PC-9 (cell line): ENCODE data around the gene RITA1.

Experiments
- EZH2 ChIP-seq: fragments of 200-600 bp; sonication (generic); IDR thresholded peaks from 2 replicates; pipeline ENCODE4 v1.8.0; 2017; ENCODE audit warnings: antibody characterized with exemption, low read depth
- TF ChIP-seq, protein P1 (sequence below): fragments of 200-600 bp; sonication (generic); conservative IDR thresholded peaks from 2 replicates; pipeline ENCODE4 v1.6.1; 2017; ENCODE audit warnings: mixed run types, antibody characterized with exemption, mild to moderate bottlenecking, moderate library complexity

DNA sequence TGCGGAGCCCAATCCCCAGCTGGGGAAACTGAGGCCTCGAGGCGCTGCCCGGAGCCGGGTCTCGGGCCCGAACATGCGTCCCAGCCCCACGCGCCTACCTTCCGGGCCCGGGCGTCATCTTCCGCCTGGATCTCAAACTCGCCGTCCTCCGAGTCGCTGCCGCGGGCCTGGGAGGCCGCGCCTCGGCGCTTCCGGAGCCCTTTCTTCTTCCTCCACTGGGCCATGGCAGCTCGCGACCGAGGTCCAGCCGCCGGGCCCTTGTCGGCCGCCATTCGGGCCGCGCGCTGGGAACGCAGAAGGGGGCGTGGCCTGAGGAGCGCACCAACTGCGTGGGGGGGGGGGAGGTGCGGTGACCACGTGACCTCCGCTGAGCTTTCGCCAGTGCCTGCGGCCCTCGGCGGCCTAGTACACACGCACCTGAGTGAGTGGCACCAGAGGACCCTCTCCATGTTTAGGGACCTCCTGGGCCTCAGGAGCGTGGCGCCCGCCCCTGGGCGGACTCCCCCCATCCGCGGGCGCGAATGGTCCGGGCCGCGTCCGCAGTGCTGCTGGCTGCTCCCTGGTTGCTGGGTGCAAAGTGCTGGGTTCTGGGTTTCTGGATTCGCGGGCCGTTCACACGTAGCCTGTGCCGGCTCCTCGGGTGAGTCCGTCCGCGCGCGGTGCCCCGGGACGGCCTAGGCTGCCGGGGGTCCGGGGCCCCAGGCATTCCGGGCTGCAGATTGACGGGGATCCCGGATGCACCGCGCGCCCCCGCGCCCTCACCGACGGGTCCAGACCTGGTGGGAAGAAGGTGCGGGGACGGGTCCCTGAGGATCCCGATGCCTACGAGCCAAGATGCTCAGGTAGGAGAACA, at the start of gene RITA1, which contains the start of gene DDX54:
- TF ChIP-seq, protein P1, sequence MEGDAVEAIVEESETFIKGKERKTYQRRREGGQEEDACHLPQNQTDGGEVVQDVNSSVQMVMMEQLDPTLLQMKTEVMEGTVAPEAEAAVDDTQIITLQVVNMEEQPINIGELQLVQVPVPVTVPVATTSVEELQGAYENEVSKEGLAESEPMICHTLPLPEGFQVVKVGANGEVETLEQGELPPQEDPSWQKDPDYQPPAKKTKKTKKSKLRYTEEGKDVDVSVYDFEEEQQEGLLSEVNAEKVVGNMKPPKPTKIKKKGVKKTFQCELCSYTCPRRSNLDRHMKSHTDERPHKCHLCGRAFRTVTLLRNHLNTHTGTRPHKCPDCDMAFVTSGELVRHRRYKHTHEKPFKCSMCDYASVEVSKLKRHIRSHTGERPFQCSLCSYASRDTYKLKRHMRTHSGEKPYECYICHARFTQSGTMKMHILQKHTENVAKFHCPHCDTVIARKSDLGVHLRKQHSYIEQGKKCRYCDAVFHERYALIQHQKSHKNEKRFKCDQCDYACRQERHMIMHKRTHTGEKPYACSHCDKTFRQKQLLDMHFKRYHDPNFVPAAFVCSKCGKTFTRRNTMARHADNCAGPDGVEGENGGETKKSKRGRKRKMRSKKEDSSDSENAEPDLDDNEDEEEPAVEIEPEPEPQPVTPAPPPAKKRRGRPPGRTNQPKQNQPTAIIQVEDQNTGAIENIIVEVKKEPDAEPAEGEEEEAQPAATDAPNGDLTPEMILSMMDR, result no peak
- no peak for TF ChIP-seq EZH2
